Left cardiac atrium (tissue), 4 donors: Measurements from ENCODE around the gene BTF3. TPM values are rescaled to one million over a fixed set of nuclear protein-coding genes. Genes with fewer than 3 reads are reported as not detected.
"Not testable (repeated sequence)": the region's sequence is repeated elsewhere in the genome, so short reads cannot be mapped to it uniquely, and the experiment has no call there.

Experiments
- ATAC-seq, 2 donors: fragments of 200-7000 bp; cut with Tn5 transposase; one replicate each; pipeline ENCODE4 v1.9.1; 2020; ENCODE audit warnings: mild to moderate bottlenecking in 2 of 2, moderate library complexity in 2 of 2
- DNase-seq: peaks from one replicate; pipeline ENCODE4 v3.0.0-alpha.2; 2020
- intact Hi-C, 2 donors: fragments of 100-400 bp; cut with DNase I; formaldehyde crosslinking; loops; one replicate each; pipeline versions ENCODE4 v1.14.1 to v1.15.1; 2022 to 2023
- total RNA-seq, 2 donors: library from RNA; stranded (reverse); fragmentation: NEBNext Ultra II Directional; extraction: Animal tissue kit (Norgen Biotek cat#: 25700); gene quantifications; one replicate each; pipeline ENCODE4 v1.2.1, GENCODE V29; 2021
- donor health status: DM: no; HTN: yes; CAD: no.
- donor health status: DM: no; HTN: yes; CAD: no; lungs with severe emphysema.
- donor health status: DM: yes; HTN: yes; CAD: no.
- donor health status: Dilated cardiomyopathy.

BTF3 gene
- total RNA-seq, 2 donors from 2014 or later: 357 to 364 TPM

- intact Hi-C loops: no loop called here
- DNase-seq: no peak
- ATAC-seq: no peak
Observed at GRCh38 chr5:73482383-73483136, 15.7 kb upstream of the BTF3 start.

DNA sequence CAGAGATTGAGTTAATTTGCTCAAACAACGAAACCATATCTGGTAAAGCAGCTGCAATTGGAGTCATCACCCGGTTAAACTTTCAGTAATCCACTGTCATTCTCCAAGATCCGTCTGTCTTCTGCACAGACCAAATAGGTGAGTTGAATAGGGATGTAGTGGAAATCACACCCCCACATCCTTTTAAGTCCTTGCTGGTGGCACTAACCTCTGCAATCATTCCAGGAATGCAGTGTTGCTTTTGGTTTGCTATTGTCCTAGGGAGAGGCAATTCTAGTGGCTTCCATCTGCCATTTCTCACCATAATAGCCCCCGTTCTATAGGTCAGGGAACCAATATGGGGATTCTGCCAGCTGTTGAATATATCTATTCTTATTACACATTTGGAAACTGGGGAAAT lies 14.6 kb upstream of the BTF3 start:
- intact Hi-C loops: no loop called here
- ATAC-seq: no peak

DNA sequence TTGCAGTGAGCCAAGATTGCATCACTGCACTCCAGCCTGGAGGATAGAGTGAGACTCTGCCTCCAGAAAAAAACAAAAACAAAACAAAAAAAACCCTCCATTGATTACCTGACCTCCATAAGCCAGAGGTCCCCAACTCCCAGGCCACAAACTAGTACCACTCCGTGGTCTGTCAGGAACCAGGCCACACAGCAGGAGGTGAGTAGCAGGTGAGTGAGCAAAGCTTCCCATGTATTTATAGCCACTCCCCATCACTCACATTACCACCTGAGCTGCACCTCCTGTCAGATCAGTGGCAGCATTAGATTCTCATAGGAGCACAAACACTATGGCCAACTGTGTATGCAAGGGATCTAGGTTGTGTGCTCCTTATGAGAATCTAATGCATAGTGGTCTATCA lies 13.7 kb upstream of the BTF3 start:
- intact Hi-C loops: no loop called here
- ATAC-seq: no peak

More for the DNA sequence above, 14.6 kb upstream of the BTF3 start:
- no peak for DNase-seq

GRCh38 chr5:73485715-73486114 lies 12.5 kb upstream of the BTF3 start:
- no peak for DNase-seq
- no peak for ATAC-seq
- intact Hi-C loops: no loop called here

More for the DNA sequence above, 13.7 kb upstream of the BTF3 start:
- no peak for DNase-seq

DNA sequence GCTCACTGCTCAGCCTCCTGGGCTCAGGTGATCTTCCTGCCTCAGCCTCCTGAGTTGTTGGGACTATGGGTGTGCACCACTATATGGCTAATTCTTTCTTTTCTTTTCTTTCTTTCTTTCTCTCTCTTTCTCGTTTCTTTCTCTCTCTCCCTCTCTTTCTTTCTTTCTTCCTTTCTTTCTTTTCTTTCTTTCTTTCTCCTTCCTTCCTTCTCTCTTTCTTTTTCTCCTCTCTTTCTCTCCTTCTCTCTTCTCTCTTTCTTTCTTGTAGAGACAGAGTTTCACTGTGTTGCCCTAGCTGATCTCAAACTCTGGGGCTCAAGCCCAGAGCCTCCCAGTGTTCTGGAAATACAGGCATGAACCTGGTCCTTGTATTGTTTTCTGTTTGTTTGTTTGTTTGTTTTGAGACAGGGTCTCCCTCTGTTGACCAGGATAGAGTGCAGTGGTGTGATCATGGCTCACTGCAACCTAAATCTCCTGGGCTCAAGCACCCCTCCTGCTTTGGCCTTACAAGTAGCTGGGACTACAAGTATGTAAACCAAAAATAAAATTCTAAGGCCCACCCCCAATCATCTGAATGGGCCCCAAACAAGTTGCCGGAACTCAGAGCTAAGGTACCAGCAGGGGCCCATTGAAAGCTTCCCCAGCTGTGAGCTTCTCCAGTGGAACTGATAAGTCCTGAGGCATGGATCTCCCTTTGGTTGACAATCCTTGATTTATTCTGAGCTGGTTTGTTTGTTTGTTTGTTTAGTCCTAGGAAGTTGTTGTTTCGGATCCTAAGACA lies 11.9 kb upstream of the BTF3 start:
- DNase-seq: no peak
- intact Hi-C loops: no loop called here

DNA sequence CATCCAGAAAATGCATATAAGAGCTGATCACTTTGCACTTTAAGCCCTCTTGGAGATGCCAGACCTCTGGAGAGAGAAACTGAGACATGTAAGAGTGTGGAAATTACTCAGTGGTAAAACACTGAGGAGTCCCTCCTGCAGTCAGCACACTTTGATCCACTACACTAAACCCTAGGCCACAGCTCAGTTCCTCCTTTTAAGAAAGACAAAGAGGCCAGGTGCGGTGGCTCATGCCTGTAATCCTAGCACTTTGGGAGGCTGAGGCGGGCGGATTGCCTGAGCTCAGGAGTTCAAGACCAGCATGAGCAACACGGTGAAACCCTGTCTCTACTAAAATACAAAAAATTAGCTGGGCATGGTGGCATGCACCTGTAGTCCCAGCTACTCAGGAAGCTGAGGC lies 11.0 kb upstream of the BTF3 start:
- ATAC-seq, DNase-seq, intact Hi-C loops: not testable (repeated sequence)

More for the DNA sequence above, 11.9 kb upstream of the BTF3 start:
- ATAC-seq: no peak

GRCh38 chr5:73487815-73488214 lies 10.4 kb upstream of the BTF3 start:
- intact Hi-C loops: no loop called here
- DNase-seq (no peak), ATAC-seq (no peak)

DNA sequence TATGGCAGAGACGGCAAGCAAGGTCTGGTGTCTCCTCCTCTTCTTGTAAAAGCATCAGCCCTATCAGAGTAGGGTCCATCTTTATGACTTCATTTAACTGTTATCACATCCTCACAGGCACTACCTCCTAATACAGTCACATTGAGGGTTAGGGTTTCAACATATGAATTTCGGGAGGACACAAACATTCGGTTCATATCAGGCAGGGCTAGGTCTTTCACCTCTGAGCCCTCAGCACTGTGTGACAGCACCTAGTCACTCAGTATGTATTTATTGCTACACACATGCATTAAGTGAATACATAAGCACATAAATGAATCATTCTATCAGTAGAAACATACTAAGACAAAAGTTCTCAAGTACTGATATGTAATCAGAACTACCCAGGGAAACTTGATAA lies 9.4 kb upstream of the BTF3 start:
- intact Hi-C loops: no loop called here
- DNase-seq: no peak
- ATAC-seq: no peak

- no peak for ATAC-seq
- no peak for DNase-seq
- intact Hi-C loops: no loop called here
Observed at GRCh38 chr5:73490088-73490487, 8.2 kb upstream of the BTF3 start.

GRCh38 chr5:73491155-73491554 lies 7.1 kb upstream of the BTF3 start:
- DNase-seq: no peak
- intact Hi-C loops: no loop called here
- ATAC-seq: no peak

GRCh38 chr5:73493421-73493820 lies 4.8 kb upstream of the BTF3 start:
- no peak for ATAC-seq
- DNase-seq: no peak
- intact Hi-C loops: no loop called here

GRCh38 chr5:73494721-73495120 lies 3.5 kb upstream of the BTF3 start:
- intact Hi-C loops: no loop called here
- DNase-seq: no peak
- ATAC-seq: no peak

DNA sequence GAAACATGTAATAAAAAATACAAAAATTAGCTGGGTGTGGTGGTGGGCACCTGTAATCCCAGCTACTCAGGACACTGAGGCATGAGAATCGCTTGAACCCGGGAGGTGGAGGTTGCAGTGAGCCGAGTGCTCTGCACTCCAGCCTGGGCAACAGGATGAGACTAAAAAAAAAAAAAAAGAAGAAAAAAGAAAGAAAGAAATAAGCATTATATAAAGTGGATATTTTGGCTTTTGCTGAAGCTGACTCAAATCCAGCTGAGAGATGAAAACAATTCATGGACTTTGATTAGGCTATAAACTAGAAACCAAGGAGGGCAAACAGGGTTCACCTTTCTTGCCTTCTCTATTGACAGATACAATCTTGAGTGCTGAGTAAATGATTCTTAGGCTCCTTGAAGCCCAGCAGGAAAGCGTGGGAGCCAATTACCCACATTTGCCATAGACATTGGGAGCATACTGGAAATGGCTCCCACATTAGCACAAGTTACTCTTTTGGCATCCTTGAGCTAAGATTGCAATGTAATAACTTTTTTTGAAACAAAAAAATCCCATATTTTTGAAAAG lies 2.4 kb upstream of the BTF3 start:
- DNase-seq (no peak), ATAC-seq (no peak)
- intact Hi-C loops: no loop called here

GRCh38 chr5:73496984-73497457 lies 1.2 kb upstream of the BTF3 start:
- intact Hi-C loops: no loop called here
- DNase-seq: no peak
- ATAC-seq: no peak

GRCh38 chr5:73497497-73498056 lies 665 bp upstream of the BTF3 start:
- intact Hi-C loops: no loop called here
- DNase-seq (no peak), ATAC-seq (peak in 1 of 2 donors; percentile 5)

- DNase-seq (no peak), ATAC-seq (no peak)
- intact Hi-C loops: no loop called here
Observed at GRCh38 chr5:73499187-73499586, 945 bp downstream of the BTF3 start.

- intact Hi-C loops: no loop called here
- DNase-seq (no peak), ATAC-seq (no peak)
Observed at GRCh38 chr5:73499756-73500155, 1.5 kb downstream of the BTF3 start.

GRCh38 chr5:73501406-73501805 lies 3.2 kb downstream of the BTF3 start:
- intact Hi-C loops: no loop called here
- ATAC-seq: no peak

GRCh38 chr5:73506459-73506955 lies 8.3 kb downstream of the BTF3 start:
- intact Hi-C loops: no loop called here
- ATAC-seq (no peak), DNase-seq (no peak)

More at GRCh38 chr5:73501406-73501805, 3.2 kb downstream of the BTF3 start:
- DNase-seq: no peak

DNA sequence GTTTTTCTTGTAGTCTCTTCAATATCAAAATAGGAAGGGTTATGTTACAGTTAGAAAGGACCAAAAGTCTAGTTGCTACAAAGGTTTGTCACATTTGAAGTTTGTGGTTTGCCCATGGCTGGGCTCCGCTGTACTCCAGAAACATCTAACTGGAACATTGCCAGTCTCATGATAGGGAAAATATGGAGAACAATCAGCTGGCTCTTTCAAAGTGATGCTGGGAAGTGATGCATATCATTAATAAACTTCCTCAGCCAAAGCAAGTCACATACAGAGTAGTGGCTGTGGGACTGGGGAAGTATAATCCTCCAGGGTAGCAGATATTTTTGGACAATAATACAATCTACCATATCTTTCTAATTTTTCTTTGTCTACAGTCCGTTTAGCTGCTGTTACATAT lies 8.8 kb downstream of the BTF3 start:
- ATAC-seq (no peak), DNase-seq (no peak)
- intact Hi-C loops: no loop called here
